Mesenchymal stem cell (in vitro differentiated cells and primary cell): ENCODE measurements around the gene HOXC5.
A peak's percentile ranks its signal among the peaks of the same experiment; 100 is the strongest.

Source experiments
- DNase-seq: peaks from one replicate; pipeline ENCODE4 v3.0.0-alpha.2; 2013
- H2AFZ ChIP-seq: one replicate; pipeline ENCODE4 v1.6.1; 2013; ENCODE audit warnings: low read depth, mild to moderate bottlenecking, control low read depth, inconsistent platforms, low read length, moderate library complexity
- H2AK5ac ChIP-seq: 2 replicates; pipeline ENCODE4 v1.6.1; 2013; ENCODE audit warnings: low read length, moderate library complexity, mild to moderate bottlenecking, inconsistent platforms; ENCODE audit not compliant: severe bottlenecking
- H2BK120ac ChIP-seq: one replicate; pipeline ENCODE4 v1.6.1; 2013; ENCODE audit warnings: low read depth, mild to moderate bottlenecking, inconsistent platforms, low read length, moderate library complexity
- H2BK12ac ChIP-seq, 2 experiments: one replicate each; pipeline ENCODE4 v1.6.1; 2013; ENCODE audit warnings: inconsistent platforms in 2 of 2, low read length in 2 of 2, mild to moderate bottlenecking in 2 of 2, moderate library complexity in 2 of 2, control low read depth in 1 of 2
- H2BK15ac ChIP-seq: one replicate; pipeline ENCODE4 v1.6.1; 2013; ENCODE audit warnings: mild to moderate bottlenecking, low read depth, inconsistent platforms; ENCODE audit not compliant: poor library complexity, severe bottlenecking
- H2BK5ac ChIP-seq: 2 replicates; pipeline ENCODE4 v1.6.1; 2013; ENCODE audit warnings: low read depth, mild to moderate bottlenecking, low read length, control low read depth, inconsistent platforms; ENCODE audit not compliant: poor library complexity, severe bottlenecking
- H3K14ac ChIP-seq, 2 experiments: one replicate each; pipeline ENCODE4 v1.6.1; 2013; ENCODE audit warnings: inconsistent platforms in 2 of 2, low read length in 2 of 2, control low read depth in 1 of 2, mild to moderate bottlenecking in 1 of 2, moderate library complexity in 1 of 2
- H3K18ac ChIP-seq, 2 experiments: one replicate each; pipeline ENCODE4 v1.6.1; 2013; ENCODE audit warnings: inconsistent platforms in 2 of 2, low read length in 2 of 2, control low read depth in 1 of 2, low read depth in 1 of 2, mild to moderate bottlenecking in 1 of 2
- H3K23ac ChIP-seq, 2 experiments: one replicate each; pipeline ENCODE4 v1.6.1; 2013; ENCODE audit warnings: inconsistent platforms in 2 of 2, low read length in 2 of 2, mild to moderate bottlenecking in 2 of 2, moderate library complexity in 2 of 2, control low read depth in 1 of 2
- H3K27ac ChIP-seq: 2 replicates; pipeline ENCODE4 v1.5.1; 2013; ENCODE audit warnings: mild to moderate bottlenecking, moderate library complexity, low read length, control low read depth, inconsistent platforms; ENCODE audit not compliant: poor library complexity, severe bottlenecking
- H3K27me3 ChIP-seq, 2 experiments: 2 replicates each; pipeline versions ENCODE4 v1.6.1 to v1.7.0; 2013; ENCODE audit warnings: low read length in 2 of 2, mild to moderate bottlenecking in 2 of 2, moderate library complexity in 2 of 2, control low read depth in 1 of 2, inconsistent platforms in 1 of 2; ENCODE audit not compliant: control insufficient read depth in 1 of 2, insufficient read depth in 1 of 2
- H3K36me3 ChIP-seq, 2 experiments: 2 replicates each; pipeline versions ENCODE4 v1.6.1 to v1.7.0; 2013; ENCODE audit warnings: low read length in 2 of 2, control low read depth in 1 of 2, inconsistent platforms in 1 of 2, low read depth in 1 of 2, mild to moderate bottlenecking in 1 of 2; ENCODE audit not compliant: insufficient read depth in 2 of 2, control insufficient read depth in 1 of 2
- H3K4ac ChIP-seq, 2 experiments: one replicate each; pipeline ENCODE4 v1.6.1; 2013; ENCODE audit warnings: inconsistent platforms in 2 of 2, low read length in 2 of 2, mild to moderate bottlenecking in 2 of 2, moderate library complexity in 2 of 2, control low read depth in 1 of 2, low read depth in 1 of 2
- H3K4me1 ChIP-seq: 2 replicates; pipeline ENCODE4 v1.6.1; 2013; ENCODE audit warnings: low read depth, low read length, control low read depth; ENCODE audit not compliant: control insufficient read depth, insufficient read depth
- H3K4me2 ChIP-seq: 2 replicates; pipeline ENCODE4 v1.6.1; 2013; ENCODE audit warnings: low read length, mild to moderate bottlenecking, inconsistent platforms; ENCODE audit not compliant: poor library complexity, severe bottlenecking
- H3K4me3 ChIP-seq, 2 experiments: 2 replicates each; pipeline versions ENCODE4 v1.5.1 to v1.7.0; 2013; ENCODE audit warnings: low read length in 2 of 2, mild to moderate bottlenecking in 2 of 2, control low read depth in 1 of 2, low read depth in 1 of 2; ENCODE audit not compliant: insufficient read depth in 1 of 2
- H3K79me1 ChIP-seq: replicated peaks from 2 replicates; pipeline ENCODE4 v1.6.1; 2013; ENCODE audit warnings: mild to moderate bottlenecking, control low read depth, low read length, inconsistent platforms; ENCODE audit not compliant: poor library complexity, severe bottlenecking
- H3K9ac ChIP-seq: 2 replicates; pipeline ENCODE4 v1.7.0; 2013; ENCODE audit warnings: mild to moderate bottlenecking, low read length, moderate library complexity
- H3K9me3 ChIP-seq: 2 replicates; pipeline ENCODE4 v1.7.0; 2013; ENCODE audit warnings: mild to moderate bottlenecking, low read length; ENCODE audit not compliant: control insufficient read depth
- H4K8ac ChIP-seq: one replicate; pipeline ENCODE4 v1.6.1; 2013; ENCODE audit warnings: inconsistent platforms, mild to moderate bottlenecking, low read length, moderate library complexity
- H4K91ac ChIP-seq: one replicate; pipeline ENCODE4 v1.6.1; 2013; ENCODE audit warnings: mild to moderate bottlenecking, low read length, inconsistent platforms
- WGBS: methylation state at CpG from one replicate; pipeline ENCODE4 v1.1.7; 2013; ENCODE audit warnings: mixed read lengths; 5-methylcytosine and 5-hydroxymethylcytosine counted together

HOXC5 gene

DNA sequence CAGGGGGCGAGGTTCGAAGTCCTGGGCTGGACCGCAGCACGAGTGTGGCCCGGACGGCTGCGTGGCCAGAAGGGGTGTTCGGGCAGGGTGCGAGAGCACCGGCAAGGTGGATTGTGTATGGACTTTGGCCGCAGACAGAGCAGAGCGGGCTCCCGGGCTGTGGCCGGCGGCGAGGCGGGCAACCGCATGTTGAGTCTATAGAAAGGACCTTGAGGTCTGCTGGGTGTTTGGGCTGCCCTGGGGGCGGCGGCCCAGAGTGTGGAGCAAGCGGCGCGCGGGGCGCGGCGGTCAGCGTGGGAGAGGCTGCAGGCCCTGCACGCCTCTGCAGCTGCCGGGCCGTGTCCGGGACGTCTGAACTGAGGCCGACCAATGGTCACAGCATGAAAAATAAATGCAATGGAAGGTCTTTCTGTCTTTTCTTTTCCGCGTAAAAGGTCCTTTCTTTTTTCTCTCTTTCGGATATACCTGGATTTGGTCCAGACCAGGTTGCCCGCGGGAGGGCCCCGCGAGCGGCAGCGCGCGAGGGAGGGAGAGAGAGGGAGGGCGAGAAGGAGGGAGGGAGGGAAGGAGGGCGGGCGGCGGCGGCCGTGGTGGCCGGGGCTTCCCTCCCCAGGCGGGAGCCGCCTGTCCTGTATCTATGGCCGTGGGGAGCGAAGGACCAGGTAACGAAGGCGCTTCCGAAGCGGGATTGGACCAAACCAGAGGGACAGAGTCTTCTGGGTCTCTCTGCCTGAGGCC, 38.4 kb upstream of the HOXC5 start:
- H3K4me3 ChIP-seq, result peak overlapping the region; percentile 63 to 87
- peak overlapping the region in 1 of 2 experiments; percentile 62 for H3K18ac ChIP-seq
- peaks cover 34% of the 10 kb centered on the region for H3K4me1 ChIP-seq
- no peaks in the 10 kb centered on the region for H3K36me3 ChIP-seq
- H2BK5ac ChIP-seq, result peak overlapping the region; percentile 75
- H2AFZ ChIP-seq, result no peak overlapping the region
- peak overlapping the region in 1 of 2 experiments; percentile 66 for H3K23ac ChIP-seq
- no peaks in the 10 kb centered on the region for H3K9me3 ChIP-seq
- peak overlapping the region; percentile 41 to 57 for H3K4ac ChIP-seq
- H3K79me1 ChIP-seq, result no peaks in the 10 kb centered on the region
- no peak overlapping the region for H3K14ac ChIP-seq
- H4K8ac ChIP-seq, result peak overlapping the region; percentile 29
- DNase-seq, result no peak
- H2BK15ac ChIP-seq, result peak overlapping the region; percentile 84
- H2BK120ac ChIP-seq, result no peak overlapping the region
- peak overlapping the region; percentile 83 for H3K27ac ChIP-seq
- 7% methylated on average over 45 of the region's 60 CpGs for WGBS
- peak overlapping the region; percentile 98 for H3K9ac ChIP-seq
- peaks cover 0 to 4% of the 10 kb centered on the region in 2 experiments for H3K27me3 ChIP-seq
- no peak overlapping the region for H4K91ac ChIP-seq
- H2BK12ac ChIP-seq, result peak overlapping the region in 1 of 2 experiments; percentile 34
- H2AK5ac ChIP-seq, result no peak overlapping the region
- H3K4me2 ChIP-seq, result peak overlapping the region; percentile 64

DNA sequence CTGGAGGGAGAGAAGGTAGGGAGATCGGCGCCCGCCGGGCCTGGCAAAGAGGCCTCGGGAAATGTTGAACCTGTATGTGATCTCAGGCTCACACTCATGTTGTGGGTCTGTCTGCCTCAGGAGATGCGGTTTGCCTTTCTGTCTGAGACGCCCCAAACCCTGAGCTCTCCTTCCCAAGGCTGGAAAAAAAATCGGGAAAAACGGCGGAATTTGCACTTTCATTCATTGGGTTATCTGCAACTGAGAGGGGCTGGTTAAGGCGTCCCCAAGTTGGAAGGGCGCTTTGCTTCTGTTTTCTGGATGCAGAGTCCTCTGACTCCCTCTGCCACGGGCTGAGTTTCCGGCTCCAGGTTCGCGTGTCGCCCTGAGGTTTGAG, 37.9 kb upstream of the HOXC5 start:
- H3K18ac ChIP-seq, result peak overlapping the region in 1 of 2 experiments; percentile 62
- no peak overlapping the region for H2AK5ac ChIP-seq
- DNase-seq, result no peak
- peak overlapping the region; percentile 83 for H3K27ac ChIP-seq
- no peak overlapping the region for H4K8ac ChIP-seq
- H2BK5ac ChIP-seq, result peak overlapping the region; percentile 75
- peaks cover 0 to 4% of the 10 kb centered on the region in 2 experiments for H3K27me3 ChIP-seq
- no peak overlapping the region for H2AFZ ChIP-seq
- H3K4me3 ChIP-seq, result peak overlapping the region; percentile 63 to 87
- no peak overlapping the region for H3K23ac ChIP-seq
- no peak overlapping the region for H3K14ac ChIP-seq
- peak overlapping the region; percentile 64 for H3K4me2 ChIP-seq
- H3K9ac ChIP-seq, result peak overlapping the region; percentile 98
- peak overlapping the region; percentile 84 for H2BK15ac ChIP-seq
- H4K91ac ChIP-seq, result no peak overlapping the region
- H3K36me3 ChIP-seq, result no peaks in the 10 kb centered on the region
- no peak overlapping the region for H2BK120ac ChIP-seq
- no peak overlapping the region for H3K4ac ChIP-seq
- H3K9me3 ChIP-seq, result no peaks in the 10 kb centered on the region
- 4% methylated on average over 17 of the region's 17 CpGs for WGBS
- H3K79me1 ChIP-seq, result no peaks in the 10 kb centered on the region
- H2BK12ac ChIP-seq, result no peak overlapping the region
- H3K4me1 ChIP-seq, result peaks cover 32% of the 10 kb centered on the region

- H3K4me2 ChIP-seq, result peak overlapping the region; percentile 64
- H3K79me1 ChIP-seq, result no peaks in the 10 kb centered on the region
- peak overlapping the region; percentile 36 for H4K91ac ChIP-seq
- peak overlapping the region; percentile 5 to 64 for H3K4ac ChIP-seq
- peaks cover 0 to 4% of the 10 kb centered on the region in 2 experiments for H3K27me3 ChIP-seq
- peak overlapping the region; percentile 89 for H2BK120ac ChIP-seq
- H3K4me1 ChIP-seq, result peaks cover 30% of the 10 kb centered on the region
- peak overlapping the region; percentile 21 for H2AK5ac ChIP-seq
- peak overlapping the region; percentile 66 for H2BK15ac ChIP-seq
- peak; percentile 72 for DNase-seq
- H3K27ac ChIP-seq, result peak overlapping the region; percentile 83
- no peak overlapping the region for H3K23ac ChIP-seq
- H3K9me3 ChIP-seq, result no peaks in the 10 kb centered on the region
- peak overlapping the region; percentile 63 for H4K8ac ChIP-seq
- WGBS, result 2% methylated on average over 48 of the region's 48 CpGs
- no peak overlapping the region for H2AFZ ChIP-seq
- peak overlapping the region; percentile 50 to 54 for H3K18ac ChIP-seq
- H3K4me3 ChIP-seq, result peak overlapping the region; percentile 63 to 87
- peak overlapping the region; percentile 98 for H3K9ac ChIP-seq
- H2BK5ac ChIP-seq, result peak overlapping the region; percentile 73
- H3K36me3 ChIP-seq, result no peaks in the 10 kb centered on the region
- H2BK12ac ChIP-seq, result peak overlapping the region in 1 of 2 experiments; percentile 15
- H3K14ac ChIP-seq, result no peak overlapping the region
Observed at GRCh38 chr12:53995378-53996239, 37.2 kb upstream of the HOXC5 start.
